IPS-18c (cell line): ENCODE results near the gene SLC46A1.

Experiments
- H3K4me3 ChIP-seq: 2 replicates; pipeline ENCODE4 v1.7.0; 2013; ENCODE audit warnings: low read depth, mild to moderate bottlenecking, low read length, moderate library complexity; ENCODE audit not compliant: insufficient read depth
- H3K9me3 ChIP-seq: one replicate; pipeline ENCODE4 v1.6.1; 2013; ENCODE audit warnings: mild to moderate bottlenecking, low read length, moderate library complexity; ENCODE audit not compliant: control insufficient read depth, insufficient read depth

Gene SLC46A1

GRCh38 chr17:28346746-28347246 is 59.2 kb downstream of the SLC46A1 start:
- H3K9me3 ChIP-seq = no peaks in the 10 kb centered on the region
- H3K4me3 ChIP-seq = no peak overlapping the region

GRCh38 chr17:28346199-28346580 is 59.8 kb downstream of the SLC46A1 start:
- H3K4me3 ChIP-seq = no peak overlapping the region
- H3K9me3 ChIP-seq = no peaks in the 10 kb centered on the region

GRCh38 chr17:28345419-28346198 is 60.4 kb downstream of the SLC46A1 start:
- Histone ChIP-seq H3K9me3 (no peaks in the 10 kb centered on the region), H3K4me3 (no peak overlapping the region)
